Vagina (tissue), 2 donors: ENCODE results near the gene HNMT.

Source experiments
- POLR2A ChIP-seq, 2 donors: fragments of 450-650 bp; IDR thresholded peaks; one replicate each; pipeline ENCODE4 v1.6.1; 2017; ENCODE audit warnings: antibody characterized with exemption in 2 of 2, mild to moderate bottlenecking in 2 of 2, moderate library complexity in 2 of 2
- POLR2AphosphoS5 ChIP-seq, 2 donors: sonication (generic); formaldehyde crosslinking; IDR thresholded peaks; one replicate each; pipeline ENCODE4 v1.9.0; 2017; ENCODE audit warnings: antibody characterized with exemption in 2 of 2, mild to moderate bottlenecking in 2 of 2, low read depth in 1 of 2; ENCODE audit not compliant: insufficient read depth in 1 of 2
- TF ChIP-seq, protein P1 (sequence below), 3 experiments: fragments of 450-650 bp in 2 of 3; fragments of 200-600 bp in 1 of 3; sonication (generic) in 1 of 3; IDR thresholded peaks; one replicate each; pipeline ENCODE4 v1.5.1; 2017 to 2019; ENCODE audit warnings: antibody characterized with exemption in 3 of 3, mild to moderate bottlenecking in 2 of 3, moderate library complexity in 2 of 3

DNA sequence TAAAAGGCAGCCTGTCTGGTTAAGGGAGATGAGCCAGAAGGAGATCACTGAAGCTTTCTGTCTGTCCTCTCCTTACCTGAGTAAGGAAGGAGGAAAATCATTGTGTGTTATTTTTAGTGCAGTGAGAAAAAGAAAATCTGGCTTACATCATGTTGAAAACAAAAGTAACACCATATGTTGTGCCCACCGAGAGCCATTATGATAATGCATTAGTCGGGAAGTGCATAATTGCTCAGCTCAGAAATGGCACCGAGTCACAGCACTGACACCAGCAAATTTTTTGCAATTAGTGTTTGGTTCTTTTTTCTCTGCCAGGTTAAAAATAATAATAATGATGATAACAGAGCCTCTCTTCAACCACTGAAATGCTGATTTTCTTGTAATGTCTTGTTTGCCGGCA, 46.6 kb downstream of the HNMT start:
- TF ChIP-seq, protein P1, sequence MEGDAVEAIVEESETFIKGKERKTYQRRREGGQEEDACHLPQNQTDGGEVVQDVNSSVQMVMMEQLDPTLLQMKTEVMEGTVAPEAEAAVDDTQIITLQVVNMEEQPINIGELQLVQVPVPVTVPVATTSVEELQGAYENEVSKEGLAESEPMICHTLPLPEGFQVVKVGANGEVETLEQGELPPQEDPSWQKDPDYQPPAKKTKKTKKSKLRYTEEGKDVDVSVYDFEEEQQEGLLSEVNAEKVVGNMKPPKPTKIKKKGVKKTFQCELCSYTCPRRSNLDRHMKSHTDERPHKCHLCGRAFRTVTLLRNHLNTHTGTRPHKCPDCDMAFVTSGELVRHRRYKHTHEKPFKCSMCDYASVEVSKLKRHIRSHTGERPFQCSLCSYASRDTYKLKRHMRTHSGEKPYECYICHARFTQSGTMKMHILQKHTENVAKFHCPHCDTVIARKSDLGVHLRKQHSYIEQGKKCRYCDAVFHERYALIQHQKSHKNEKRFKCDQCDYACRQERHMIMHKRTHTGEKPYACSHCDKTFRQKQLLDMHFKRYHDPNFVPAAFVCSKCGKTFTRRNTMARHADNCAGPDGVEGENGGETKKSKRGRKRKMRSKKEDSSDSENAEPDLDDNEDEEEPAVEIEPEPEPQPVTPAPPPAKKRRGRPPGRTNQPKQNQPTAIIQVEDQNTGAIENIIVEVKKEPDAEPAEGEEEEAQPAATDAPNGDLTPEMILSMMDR (IDR thresholded peaks at IDR 0.05): no peak
- TF ChIP-seq POLR2AphosphoS5 (IDR thresholded peaks at IDR 0.05; ENCODE audit: insufficient read depth in 1 of 2, low read depth in 1 of 2): no peak
- no peak for TF ChIP-seq POLR2A (IDR thresholded peaks at IDR 0.05)
